Type B pancreatic cell (in vitro differentiated cells): ENCODE measurements around the gene RBBP5. TPM values are rescaled to one million over a fixed set of nuclear protein-coding genes. Genes with fewer than 3 reads are reported as not detected.

Experiments used
- DNase-seq: peaks from one replicate; pipeline ENCODE4 v3.0.0; 2021; ENCODE audit warnings: mixed read lengths; ENCODE audit not compliant: unreplicated experiment; ENCODE audit errors: extremely low spot score
- H3K27ac Mint-ChIP-seq: 2 replicates; pipeline ENCODE4 v1.8.0; 2021; ENCODE audit warnings: mild to moderate bottlenecking, mixed read lengths
- H3K27me3 Mint-ChIP-seq: 2 replicates; pipeline ENCODE4 v1.8.0; 2021; ENCODE audit warnings: mixed read lengths
- H3K36me3 Mint-ChIP-seq: 2 replicates; pipeline ENCODE4 v1.8.0; 2021; ENCODE audit warnings: mixed read lengths
- H3K4me1 Mint-ChIP-seq: one replicate; pipeline ENCODE4 v1.8.0; 2021; ENCODE audit warnings: mixed read lengths; ENCODE audit not compliant: unreplicated experiment
- H3K4me3 Mint-ChIP-seq: 2 replicates; pipeline ENCODE4 v1.8.0; 2021; ENCODE audit warnings: mild to moderate bottlenecking, mixed read lengths
- H3K9me3 Mint-ChIP-seq: 2 replicates; pipeline ENCODE4 v1.8.0; 2021; ENCODE audit warnings: mixed read lengths
- CTCF ChIP-seq: fragments of 200-600 bp; sonication (generic); conservative IDR thresholded peaks from 2 replicates; pipeline ENCODE4 v1.5.0; 2021; ENCODE audit warnings: antibody characterized with exemption, mild to moderate bottlenecking
- total RNA-seq: library from RNA; stranded (reverse); gene quantifications from 2 replicates; pipeline ENCODE4 v1.2.1, GENCODE V29; 2021; ENCODE audit warnings: low replicate concordance

Gene RBBP5
- total RNA-seq, 1 donor from 2014 or later: 21.4 TPM

DNA sequence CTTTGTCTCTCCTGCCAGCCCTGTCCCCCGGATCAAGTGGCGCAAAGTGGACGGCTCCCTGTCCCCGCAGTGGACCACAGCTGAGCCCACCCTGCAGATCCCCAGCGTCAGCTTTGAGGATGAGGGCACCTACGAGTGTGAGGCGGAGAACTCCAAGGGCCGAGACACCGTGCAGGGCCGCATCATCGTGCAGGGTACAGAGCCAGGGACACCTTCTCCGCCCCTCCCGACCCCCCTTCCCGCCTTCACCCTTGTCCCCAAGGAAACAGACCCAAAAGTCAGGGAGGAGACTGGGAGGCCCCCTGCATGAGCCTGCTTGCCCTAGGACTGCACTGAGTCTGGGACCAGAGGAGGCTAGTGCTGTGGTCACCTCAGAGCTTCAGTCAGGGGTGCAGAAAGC lies 60.6 kb downstream of the RBBP5 start:
- Mint-ChIP-seq H3K4me1 (peaks cover 9% of the 10 kb centered on the region), H3K4me3 (no peak overlapping the region), H3K27me3 (peaks cover 19% of the 10 kb centered on the region), H3K27ac (no peak overlapping the region), H3K36me3 (no peaks in the 10 kb centered on the region), H3K9me3 (no peaks in the 10 kb centered on the region)
- DNase-seq: no peak
- TF ChIP-seq CTCF: no peak

DNA sequence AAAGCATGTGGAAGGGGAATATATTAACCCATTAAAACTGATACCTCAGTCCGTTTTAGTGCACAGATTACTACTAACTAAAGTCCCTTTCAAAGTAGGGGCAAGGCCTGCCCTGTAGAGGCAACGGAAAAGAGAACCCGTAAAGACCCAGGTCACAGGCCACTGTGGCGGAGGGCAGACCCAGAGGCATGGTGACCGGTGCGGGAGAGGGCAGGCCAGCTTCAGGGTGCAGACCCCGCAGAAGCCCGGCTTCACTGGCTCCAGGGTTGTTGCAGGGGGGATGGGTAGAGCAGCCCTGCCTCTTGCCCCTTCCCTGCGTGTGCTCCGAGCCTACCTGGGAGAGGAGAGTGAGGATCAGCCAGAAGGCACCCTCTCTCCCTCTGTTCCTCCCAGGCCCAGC lies 61.0 kb downstream of the RBBP5 start:
- Mint-ChIP-seq H3K4me3 (no peak overlapping the region), H3K27me3 (peaks cover 22% of the 10 kb centered on the region), H3K4me1 (peaks cover 9% of the 10 kb centered on the region), H3K27ac (no peak overlapping the region), H3K36me3 (no peaks in the 10 kb centered on the region), H3K9me3 (no peaks in the 10 kb centered on the region)
- DNase-seq: no peak
- TF ChIP-seq CTCF: no peak

- DNase-seq: no peak
- no peak overlapping the region for H3K4me3 Mint-ChIP-seq
- no peak for TF ChIP-seq CTCF
- H3K4me1 Mint-ChIP-seq: peaks cover 9% of the 10 kb centered on the region
- H3K36me3 Mint-ChIP-seq: no peaks in the 10 kb centered on the region
- H3K9me3 Mint-ChIP-seq: no peaks in the 10 kb centered on the region
- peaks cover 27% of the 10 kb centered on the region for H3K27me3 Mint-ChIP-seq
- H3K27ac Mint-ChIP-seq: no peak overlapping the region
Observed at GRCh38 chr1:205059660-205060059, 62.1 kb downstream of the RBBP5 start.

DNA sequence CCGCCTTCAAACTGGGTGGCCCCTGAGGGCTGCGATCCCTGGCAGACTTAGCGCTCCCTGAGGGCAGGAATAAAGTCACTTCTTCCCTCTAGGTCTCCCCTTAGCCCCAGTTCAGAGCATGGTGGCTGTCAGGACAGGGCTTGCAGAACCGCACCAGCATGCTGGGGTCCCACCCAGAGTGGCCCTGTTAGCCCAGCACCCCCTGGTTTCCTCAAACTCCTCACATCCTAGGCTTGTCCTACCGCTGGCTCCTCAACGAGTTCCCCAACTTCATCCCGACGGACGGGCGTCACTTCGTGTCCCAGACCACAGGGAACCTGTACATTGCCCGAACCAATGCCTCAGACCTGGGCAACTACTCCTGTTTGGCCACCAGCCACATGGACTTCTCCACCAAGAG lies 62.9 kb downstream of the RBBP5 start:
- Mint-ChIP-seq H3K4me3 (no peak overlapping the region), H3K27ac (no peak overlapping the region), H3K9me3 (no peaks in the 10 kb centered on the region), H3K4me1 (peaks cover 9% of the 10 kb centered on the region), H3K36me3 (no peaks in the 10 kb centered on the region), H3K27me3 (peaks cover 32% of the 10 kb centered on the region)
- no peak for TF ChIP-seq CTCF
- no peak for DNase-seq

DNA sequence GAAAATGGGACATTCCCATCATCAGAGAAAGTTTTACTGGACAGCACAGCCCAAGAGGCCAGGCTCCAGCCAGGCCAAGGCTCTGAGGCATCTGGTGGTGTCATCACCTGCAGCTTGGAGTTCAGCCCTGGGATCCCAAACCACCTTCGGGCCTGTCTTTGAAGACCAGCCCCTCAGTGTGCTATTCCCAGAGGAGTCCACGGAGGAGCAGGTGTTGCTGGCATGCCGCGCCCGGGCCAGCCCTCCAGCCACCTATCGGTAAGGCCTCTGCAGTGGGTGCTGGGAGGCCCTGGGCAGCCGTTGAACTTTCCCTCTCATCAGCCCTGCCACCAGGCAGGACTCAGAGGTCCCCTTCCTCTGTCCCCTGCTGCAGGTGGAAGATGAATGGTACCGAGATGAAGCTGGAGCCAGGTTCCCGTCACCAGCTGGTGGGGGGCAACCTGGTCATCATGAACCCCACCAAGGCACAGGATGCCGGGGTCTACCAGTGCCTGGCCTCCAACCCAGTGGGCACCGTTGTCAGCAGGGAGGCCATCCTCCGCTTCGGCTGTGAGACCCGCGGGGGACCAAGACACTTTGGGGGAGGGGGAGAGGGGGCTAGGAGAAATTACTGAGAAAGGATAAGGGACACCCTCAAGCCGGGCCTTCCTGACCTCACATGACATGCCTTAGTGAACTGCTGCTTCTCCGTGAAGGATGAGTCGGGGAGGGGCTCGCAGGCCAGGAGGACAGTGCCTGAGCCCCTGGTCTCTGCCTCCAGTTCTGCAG lies 63.8 kb downstream of the RBBP5 start:
- H3K27ac Mint-ChIP-seq: no peak overlapping the region
- no peak for DNase-seq
- H3K27me3 Mint-ChIP-seq: peaks cover 40% of the 10 kb centered on the region
- H3K9me3 Mint-ChIP-seq: no peaks in the 10 kb centered on the region
- H3K4me1 Mint-ChIP-seq: peaks cover 5% of the 10 kb centered on the region
- no peak overlapping the region for H3K4me3 Mint-ChIP-seq
- no peaks in the 10 kb centered on the region for H3K36me3 Mint-ChIP-seq
- no peak for TF ChIP-seq CTCF
